A549 (cell line): ENCODE measurements around the gene MYH14. TPM values are rescaled to one million over a fixed set of nuclear protein-coding genes. Genes with fewer than 3 reads are reported as not detected.

Source experiments
- ATAC-seq, 2 experiments: fragments of 200-7000 bp in 1 of 2; fragments of >200 bp in 1 of 2; cut with Nextera tagmentation in 1 of 2; cut with Tn5 transposase in 1 of 2; 3 replicates each; pipeline versions ENCODE4 v1.8.0 to v1.9.1; 2018 to 2020; ENCODE audit warnings: mild to moderate bottlenecking in 1 of 2, moderate library complexity in 1 of 2
- CTCF ChIA-PET: fragments of 300-600 bp; sonication (Branson Sonifier 250); formaldehyde crosslinking; extraction: SDS; loops from one replicate; lab custom pipeline; 2021; ENCODE audit warnings: antibody characterized with exemption, inconsistent platforms; lab: Yijun Ruan, JAX
- POLR2A ChIA-PET: fragments of 350-600 bp; formaldehyde crosslinking; extraction: SDS; loops from one replicate; lab custom pipeline; 2021; ENCODE audit warnings: antibody characterized with exemption, inconsistent platforms; lab: Yijun Ruan, JAX
- DNase-seq, 2 experiments: peaks; one replicate each; pipeline versions ENCODE4 v3.0.0 to v3.0.0-alpha.2; 2011 to 2016; ENCODE audit warnings: low read depth in 1 of 2, low spot score in 1 of 2
- FAIRE-seq: peaks from 2 replicates; lab custom pipeline; 2011; peaks lifted over from hg19 to GRCh38; lab: Jason Lieb, UNC
- H3K27ac ChIP-seq, 2 experiments: fragments of >200 bp; sonication (Bioruptor Twin); formaldehyde crosslinking; 3 replicates each; pipeline ENCODE4 v1.5.1; 2016 to 2017
- H3K4me1 ChIP-seq: fragments of >200 bp; sonication (Bioruptor Twin); formaldehyde crosslinking; 3 replicates; pipeline ENCODE4 v1.6.1; 2016
- H3K4me2 ChIP-seq: fragments of >200 bp; sonication (Bioruptor Twin); formaldehyde crosslinking; 3 replicates; pipeline ENCODE4 v1.6.1; 2016
- H3K4me3 ChIP-seq: fragments of >200 bp; sonication (Bioruptor Twin); formaldehyde crosslinking; 3 replicates; pipeline ENCODE4 v1.5.1; 2016
- H3K9me3 ChIP-seq: fragments of >200 bp; sonication (Bioruptor Twin); formaldehyde crosslinking; 3 replicates; pipeline ENCODE4 v1.6.1; 2016
- CBX8 ChIP-seq: fragments of 200-600 bp; sonication (generic); IDR thresholded peaks from 2 replicates; pipeline ENCODE4 v1.6.1; 2016
- E2F6 ChIP-seq: IDR thresholded peaks from 2 replicates; pipeline ENCODE4 v1.6.1; 2012; ENCODE audit warnings: low read depth, borderline replicate concordance
- EHMT2 ChIP-seq: fragments of 200-600 bp; sonication (generic); IDR thresholded peaks from 2 replicates; pipeline ENCODE4 v1.6.1; 2016; ENCODE audit warnings: antibody characterized with exemption, low read depth, mild to moderate bottlenecking, moderate library complexity
- ELK1 ChIP-seq: fragments of 150-350 bp; IDR thresholded peaks from 2 replicates; pipeline ENCODE4 v1.6.1; 2014; ENCODE audit warnings: low read depth, mild to moderate bottlenecking, low read length
- EP300 ChIP-seq, 2 experiments: fragments of >200 bp; sonication (Bioruptor Twin); formaldehyde crosslinking; IDR thresholded peaks; 2 replicates in 1 of 2; 3 replicates in 1 of 2; pipeline ENCODE4 v1.6.1; 2016 to 2017
- ESRRA ChIP-seq: fragments of 150-350 bp; IDR thresholded peaks from 2 replicates; pipeline ENCODE4 v1.6.1; 2014; ENCODE audit warnings: mild to moderate bottlenecking, low read length, borderline replicate concordance
- FOSB ChIP-seq: fragments of 250-450 bp; sonication (Bioruptor Pico); IDR thresholded peaks from 2 replicates; pipeline ENCODE4 v1.5.0; 2020; ENCODE audit warnings: mild to moderate bottlenecking, moderate library complexity
- GATA3 ChIP-seq: IDR thresholded peaks from 2 replicates; pipeline ENCODE4 v1.6.1; 2012; ENCODE audit warnings: borderline replicate concordance
- HEYL ChIP-seq: fragments of 250-450 bp; sonication (Bioruptor Pico); IDR thresholded peaks from 2 replicates; pipeline ENCODE4 v1.8.0; 2021; ENCODE audit warnings: mild to moderate bottlenecking, moderate library complexity
- HOXB13 ChIP-seq: fragments of 250-450 bp; sonication (Bioruptor Pico); IDR thresholded peaks from 2 replicates; pipeline ENCODE4 v1.5.0; 2020; ENCODE audit warnings: low read depth, mild to moderate bottlenecking, moderate library complexity
- KDM1A ChIP-seq: fragments of 200-600 bp; sonication (generic); IDR thresholded peaks from 2 replicates; pipeline ENCODE4 v1.6.1; 2016; ENCODE audit warnings: low read depth, mild to moderate bottlenecking
- NPAS2 ChIP-seq: fragments of 250-450 bp; sonication (Bioruptor Pico); IDR thresholded peaks from 2 replicates; pipeline ENCODE4 v1.8.0; 2022; ENCODE audit warnings: mild to moderate bottlenecking, moderate library complexity, borderline replicate concordance
- RAD21 ChIP-seq, 2 experiments: fragments of >200 bp in 1 of 2; sonication (Bioruptor Twin) in 1 of 2; formaldehyde crosslinking in 1 of 2; IDR thresholded peaks in 1 of 2; conservative IDR thresholded peaks in 1 of 2; 2 replicates in 1 of 2; 3 replicates in 1 of 2; pipeline ENCODE4 v1.6.1; 2012 to 2018; ENCODE audit warnings: inconsistent platforms in 1 of 2
- TFCP2L1 ChIP-seq: fragments of 250-450 bp; sonication (Bioruptor Pico); IDR thresholded peaks from 2 replicates; pipeline ENCODE4 v1.5.0; 2021; ENCODE audit warnings: mild to moderate bottlenecking
- WGBS: methylation state at CpG from one replicate; pipeline ENCODE4 v1.1.6; 2017; ENCODE audit errors: missing lambda C conversion rate; 5-methylcytosine and 5-hydroxymethylcytosine counted together
- polyA plus RNA-seq, 4 experiments: library from polyadenylated mRNA; depleted of rRNA in 3 of 4; stranded (reverse); fragments of >200 nt; fragmentation: RNase III in 1 of 4; extraction: RNeasy Plus Mini Kit Qiagen cat#74134 plus additional on column Dnase treatment in 1 of 4; gene quantifications; 2 replicates in 3 of 4; 3 replicates in 1 of 4; pipeline ENCODE4 v1.2.3, GENCODE V29; 2011 to 2017
- TF ChIP-seq, protein P1 (sequence below): fragments of 200-600 bp; sonication (generic); IDR thresholded peaks from 2 replicates; pipeline ENCODE4 v1.6.1; 2016; ENCODE audit warnings: antibody characterized with exemption, mild to moderate bottlenecking, moderate library complexity
- TF ChIP-seq, protein P2 (sequence below): fragments of >200 bp; sonication (Bioruptor Twin); formaldehyde crosslinking; IDR thresholded peaks from 3 replicates; pipeline ENCODE4 v1.6.1; 2016
- TF ChIP-seq, protein P3 (sequence below): fragments of >200 bp; sonication (Bioruptor Twin); formaldehyde crosslinking; IDR thresholded peaks from 3 replicates; pipeline ENCODE4 v1.5.1; 2016

Gene MYH14
- polyA plus RNA-seq, 2 of the 4 experiments (the other 2 are of a cell fraction): 4.0 to 7.0 TPM

DNA sequence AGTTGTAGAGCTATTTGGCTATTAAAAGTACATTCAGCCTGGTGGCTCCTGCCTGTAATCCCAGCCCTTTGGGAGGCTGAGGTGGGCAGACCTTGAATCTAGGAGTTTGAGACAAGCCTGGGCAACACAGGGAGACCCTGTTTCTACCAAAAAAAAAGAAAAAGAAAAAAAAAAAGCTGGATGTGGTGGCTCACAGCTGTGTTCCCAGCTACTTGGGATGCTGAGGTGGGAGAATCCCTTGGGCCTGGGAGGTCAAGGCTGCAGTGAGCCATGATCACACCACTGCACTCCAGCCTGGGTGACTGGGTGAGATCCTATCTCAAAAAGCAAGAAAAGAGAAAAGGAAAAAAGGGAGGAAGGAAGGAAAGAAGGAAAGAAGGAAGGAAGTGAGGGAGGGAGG is 30.7 kb upstream of the MYH14 start:
- no peak for TF ChIP-seq HOXB13 (CRISPR knock-in tag)
- TF ChIP-seq NPAS2 (CRISPR knock-in tag): no peak
- TF ChIP-seq, protein P1, sequence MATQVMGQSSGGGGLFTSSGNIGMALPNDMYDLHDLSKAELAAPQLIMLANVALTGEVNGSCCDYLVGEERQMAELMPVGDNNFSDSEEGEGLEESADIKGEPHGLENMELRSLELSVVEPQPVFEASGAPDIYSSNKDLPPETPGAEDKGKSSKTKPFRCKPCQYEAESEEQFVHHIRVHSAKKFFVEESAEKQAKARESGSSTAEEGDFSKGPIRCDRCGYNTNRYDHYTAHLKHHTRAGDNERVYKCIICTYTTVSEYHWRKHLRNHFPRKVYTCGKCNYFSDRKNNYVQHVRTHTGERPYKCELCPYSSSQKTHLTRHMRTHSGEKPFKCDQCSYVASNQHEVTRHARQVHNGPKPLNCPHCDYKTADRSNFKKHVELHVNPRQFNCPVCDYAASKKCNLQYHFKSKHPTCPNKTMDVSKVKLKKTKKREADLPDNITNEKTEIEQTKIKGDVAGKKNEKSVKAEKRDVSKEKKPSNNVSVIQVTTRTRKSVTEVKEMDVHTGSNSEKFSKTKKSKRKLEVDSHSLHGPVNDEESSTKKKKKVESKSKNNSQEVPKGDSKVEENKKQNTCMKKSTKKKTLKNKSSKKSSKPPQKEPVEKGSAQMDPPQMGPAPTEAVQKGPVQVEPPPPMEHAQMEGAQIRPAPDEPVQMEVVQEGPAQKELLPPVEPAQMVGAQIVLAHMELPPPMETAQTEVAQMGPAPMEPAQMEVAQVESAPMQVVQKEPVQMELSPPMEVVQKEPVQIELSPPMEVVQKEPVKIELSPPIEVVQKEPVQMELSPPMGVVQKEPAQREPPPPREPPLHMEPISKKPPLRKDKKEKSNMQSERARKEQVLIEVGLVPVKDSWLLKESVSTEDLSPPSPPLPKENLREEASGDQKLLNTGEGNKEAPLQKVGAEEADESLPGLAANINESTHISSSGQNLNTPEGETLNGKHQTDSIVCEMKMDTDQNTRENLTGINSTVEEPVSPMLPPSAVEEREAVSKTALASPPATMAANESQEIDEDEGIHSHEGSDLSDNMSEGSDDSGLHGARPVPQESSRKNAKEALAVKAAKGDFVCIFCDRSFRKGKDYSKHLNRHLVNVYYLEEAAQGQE: no peak
- no peak for TF ChIP-seq HEYL (CRISPR knock-in tag)
- TF ChIP-seq EHMT2: no peak
- TF ChIP-seq, protein P2, sequence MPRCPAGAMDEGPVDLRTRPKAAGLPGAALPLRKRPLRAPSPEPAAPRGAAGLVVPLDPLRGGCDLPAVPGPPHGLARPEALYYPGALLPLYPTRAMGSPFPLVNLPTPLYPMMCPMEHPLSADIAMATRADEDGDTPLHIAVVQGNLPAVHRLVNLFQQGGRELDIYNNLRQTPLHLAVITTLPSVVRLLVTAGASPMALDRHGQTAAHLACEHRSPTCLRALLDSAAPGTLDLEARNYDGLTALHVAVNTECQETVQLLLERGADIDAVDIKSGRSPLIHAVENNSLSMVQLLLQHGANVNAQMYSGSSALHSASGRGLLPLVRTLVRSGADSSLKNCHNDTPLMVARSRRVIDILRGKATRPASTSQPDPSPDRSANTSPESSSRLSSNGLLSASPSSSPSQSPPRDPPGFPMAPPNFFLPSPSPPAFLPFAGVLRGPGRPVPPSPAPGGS: no peak
- no peak for TF ChIP-seq EP300 (IDR thresholded peaks at IDR 0.05)
- FAIRE-seq: no peak
- Histone ChIP-seq H3K4me1 (no peaks in the 10 kb centered on the region), H3K27ac (no peak overlapping the region), H3K9me3 (no peaks in the 10 kb centered on the region), H3K4me2 (no peak overlapping the region), H3K4me3 (no peak overlapping the region)
- POLR2A ChIA-PET: no interaction called here
- no peak; a peak in 1 of 6 replicates for ATAC-seq
- CTCF ChIA-PET: interaction anchor here (0.9 to 2.1 kb wide), 8 partner anchors 9 to 364 kb away, joined by 3 to 7 read pairs (median 3); no protein-coding TSS in a partner anchor
- no peak for DNase-seq

DNA sequence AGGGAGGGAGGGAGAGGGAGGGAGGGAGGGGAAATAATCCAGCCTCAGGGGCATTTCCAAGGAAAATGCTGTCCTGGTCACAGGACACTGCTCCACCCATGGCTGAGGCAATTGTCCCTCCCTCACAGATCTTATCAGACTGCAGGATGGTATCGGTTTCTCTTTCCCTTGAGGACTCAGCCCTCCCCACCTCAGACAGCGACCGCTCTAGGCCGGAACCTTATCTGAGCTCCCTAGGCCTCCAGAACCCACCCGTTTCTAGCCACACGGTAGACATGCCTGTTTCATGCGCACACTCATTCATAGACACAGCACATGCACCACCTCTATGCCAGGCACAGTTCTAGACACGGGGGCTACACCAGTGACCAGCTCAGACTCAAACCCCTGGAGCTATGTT is 30.3 kb upstream of the MYH14 start:
- Histone ChIP-seq H3K4me3 (no peak overlapping the region), H3K4me2 (no peak overlapping the region), H3K27ac (no peak overlapping the region), H3K4me1 (no peaks in the 10 kb centered on the region), H3K9me3 (no peaks in the 10 kb centered on the region)
- ATAC-seq (peak in 1 of 2 experiments; percentile 44; a peak in 2 of 6 replicates), DNase-seq (no peak), FAIRE-seq (no peak)
- TF ChIP-seq GATA3: no peak
- TF ChIP-seq, protein P2: no peak
- no peak for TF ChIP-seq ESRRA
- TF ChIP-seq TFCP2L1: no peak
- no peak for TF ChIP-seq E2F6
- no peak for TF ChIP-seq FOSB (CRISPR knock-in tag)
- no peak for TF ChIP-seq RAD21 (conservative IDR thresholded peaks at IDR 0.05 in 1 of 2, IDR thresholded peaks at IDR 0.05 in 1 of 2)
- WGBS: 74% methylated on average over 8 of the region's 8 CpGs
- ChIA-PET POLR2A (no interaction called here), CTCF (interaction anchor here (0.9 to 2.1 kb wide), 6 partner anchors 8 to 364 kb away, joined by 3 to 7 read pairs (median 4); no protein-coding TSS in a partner anchor)

- FAIRE-seq: no peak
- ChIA-PET CTCF (interaction anchor here (0.8 to 1.6 kb wide), 6 partner anchors 8 to 154 kb away, joined by 3 to 6 read pairs (median 4); no protein-coding TSS in a partner anchor), POLR2A (no interaction called here)
- H3K9me3 ChIP-seq: no peaks in the 10 kb centered on the region
- H3K4me3 ChIP-seq: no peak overlapping the region
- no peak for TF ChIP-seq ELK1
- no peak for TF ChIP-seq FOSB (CRISPR knock-in tag)
- TF ChIP-seq CBX8: no peak
- peak; percentile 37; the same call in 1 of the 2 replicates for TF ChIP-seq KDM1A
- TF ChIP-seq, protein P3, sequence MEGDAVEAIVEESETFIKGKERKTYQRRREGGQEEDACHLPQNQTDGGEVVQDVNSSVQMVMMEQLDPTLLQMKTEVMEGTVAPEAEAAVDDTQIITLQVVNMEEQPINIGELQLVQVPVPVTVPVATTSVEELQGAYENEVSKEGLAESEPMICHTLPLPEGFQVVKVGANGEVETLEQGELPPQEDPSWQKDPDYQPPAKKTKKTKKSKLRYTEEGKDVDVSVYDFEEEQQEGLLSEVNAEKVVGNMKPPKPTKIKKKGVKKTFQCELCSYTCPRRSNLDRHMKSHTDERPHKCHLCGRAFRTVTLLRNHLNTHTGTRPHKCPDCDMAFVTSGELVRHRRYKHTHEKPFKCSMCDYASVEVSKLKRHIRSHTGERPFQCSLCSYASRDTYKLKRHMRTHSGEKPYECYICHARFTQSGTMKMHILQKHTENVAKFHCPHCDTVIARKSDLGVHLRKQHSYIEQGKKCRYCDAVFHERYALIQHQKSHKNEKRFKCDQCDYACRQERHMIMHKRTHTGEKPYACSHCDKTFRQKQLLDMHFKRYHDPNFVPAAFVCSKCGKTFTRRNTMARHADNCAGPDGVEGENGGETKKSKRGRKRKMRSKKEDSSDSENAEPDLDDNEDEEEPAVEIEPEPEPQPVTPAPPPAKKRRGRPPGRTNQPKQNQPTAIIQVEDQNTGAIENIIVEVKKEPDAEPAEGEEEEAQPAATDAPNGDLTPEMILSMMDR: no peak
- no peak overlapping the region for H3K27ac ChIP-seq
- peaks cover 2% of the 10 kb centered on the region; the same call in 2 of the 3 replicates for H3K4me1 ChIP-seq
- WGBS: 30% methylated on average over 5 of the region's 5 CpGs
- DNase-seq: no peak
- no peak overlapping the region for H3K4me2 ChIP-seq
- no peak for ATAC-seq
Observed at GRCh38 chr19:50174100-50174793, 29.2 kb upstream of the MYH14 start.
